CD4-positive, alpha-beta T cell treated with Interleukin-10 for 1 hour (primary cell): ENCODE data around the gene NUTM1.
"Not testable (repeated sequence)": the region's sequence is repeated elsewhere in the genome, so short reads cannot be mapped to it uniquely, and the experiment has no call there.

Experiments used
- DNase-seq: peaks from one replicate; pipeline ENCODE4 v3.0.0-alpha.2; 2020

The NUTM1 gene

DNA sequence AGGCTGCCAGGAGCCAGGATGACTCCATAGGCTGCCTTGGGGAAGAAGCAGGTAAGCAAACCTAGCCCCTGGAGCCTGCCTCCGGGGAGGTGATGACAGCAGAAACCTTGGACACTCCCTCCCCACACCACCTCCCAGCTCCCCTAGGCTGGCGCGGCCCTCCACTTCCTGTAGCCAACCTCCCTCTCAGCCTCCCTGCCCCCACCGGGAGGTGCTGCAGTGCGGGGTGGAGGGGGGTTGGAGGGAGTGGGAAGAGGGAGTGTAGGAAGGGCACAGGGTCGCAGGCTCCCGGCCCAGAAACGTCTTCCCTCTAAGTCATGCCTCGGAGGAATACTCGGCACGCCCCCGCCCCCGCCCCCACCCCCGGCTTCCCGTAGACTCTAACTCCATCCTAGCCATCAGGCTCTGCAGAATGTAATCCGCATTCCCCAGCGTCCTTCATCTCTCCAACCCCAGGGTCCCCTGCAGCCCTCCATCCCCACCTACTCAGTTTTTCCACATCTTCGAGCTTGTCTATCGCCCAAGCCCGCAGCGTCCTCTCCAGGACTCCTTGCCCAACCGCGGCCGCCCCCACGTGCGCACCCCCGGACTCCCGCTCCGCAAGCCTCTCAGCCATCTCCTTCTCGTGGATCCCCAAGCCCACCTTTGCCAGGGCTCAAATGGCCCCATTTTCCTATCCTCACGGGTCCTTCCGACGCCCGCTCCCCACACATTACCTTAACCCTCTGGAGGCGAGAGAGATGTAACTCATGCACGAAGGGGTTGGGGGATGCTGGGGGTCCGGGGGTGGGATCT, 23.4 kb downstream of the NUTM1 start:
- DNase-seq: peak; percentile 47

DNA sequence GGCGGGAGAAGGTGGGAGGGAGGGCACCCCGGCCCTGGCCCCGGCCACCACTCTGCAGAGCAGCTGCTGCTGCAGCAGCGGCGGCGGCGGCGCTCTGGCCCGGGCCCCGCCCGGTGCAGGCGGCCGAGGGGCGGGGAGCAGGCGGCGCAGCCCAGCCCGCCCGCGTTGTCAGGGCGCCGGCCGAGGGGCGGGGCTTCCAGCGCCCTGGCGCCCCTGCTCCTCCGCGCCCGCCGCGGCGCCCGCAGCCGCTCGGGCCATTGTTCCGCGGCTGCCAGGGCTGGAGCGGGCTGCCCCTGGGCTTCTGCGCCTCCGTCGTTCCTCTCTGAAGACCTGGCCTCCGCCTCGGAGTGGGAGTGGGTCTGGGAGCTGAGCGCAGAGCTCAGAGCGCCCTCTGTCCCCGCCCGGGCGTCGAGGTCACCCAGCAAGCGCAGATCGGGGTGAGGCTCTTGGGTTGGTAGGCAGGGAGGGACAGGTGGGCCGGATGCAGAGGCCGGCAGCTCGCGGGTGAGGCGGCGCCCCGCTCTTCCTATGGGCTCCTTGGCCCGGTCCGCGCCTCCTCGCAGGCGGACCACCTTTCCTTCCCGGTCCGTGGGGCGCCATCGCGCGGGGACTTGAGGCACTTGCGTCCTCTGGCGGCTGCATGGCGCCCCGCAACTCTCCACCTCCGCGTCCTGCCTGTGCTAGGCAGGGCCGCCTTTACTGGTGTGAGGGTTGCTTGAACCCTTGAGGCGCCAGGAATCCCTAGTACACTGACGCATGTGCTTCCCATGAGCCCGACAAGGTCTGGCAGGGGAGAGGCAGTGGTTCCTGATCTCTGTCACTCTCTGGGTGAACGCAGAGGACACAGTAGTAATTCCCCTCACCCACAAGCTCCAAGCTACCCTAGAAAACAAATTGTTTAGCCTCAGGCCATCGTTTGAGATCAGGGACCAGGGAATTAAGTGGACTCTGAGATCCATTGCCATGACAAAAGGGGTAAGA, 24.3 kb downstream of the NUTM1 start, which contains the start of gene LPCAT4:
TSS of gene LPCAT4 (minus strand) at position 96 of the 981 bp plus-strand sequence. CDS start 96 bp downstream, outside the sequence.
- DNase-seq: peak; percentile 92

DNA sequence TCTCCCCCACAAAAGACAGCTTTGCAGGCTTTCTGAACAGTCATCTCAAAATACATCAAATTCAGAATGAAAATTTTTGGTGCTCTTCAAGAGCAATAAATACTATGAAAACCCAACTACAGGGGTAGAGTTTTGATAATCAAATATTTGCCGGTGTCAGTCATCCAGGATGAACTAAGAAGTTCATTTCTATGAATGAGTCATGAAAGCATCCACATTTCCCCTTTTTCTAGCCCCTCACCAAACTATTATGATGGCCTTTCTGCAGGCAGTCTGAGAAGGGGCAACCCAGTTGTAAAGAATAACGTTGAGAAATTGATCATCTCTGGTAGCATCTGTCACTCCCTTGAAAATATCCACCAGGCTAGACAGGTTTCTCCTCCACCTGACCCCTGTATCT, 27.0 kb downstream of the NUTM1 start:
- no peak for DNase-seq

DNA sequence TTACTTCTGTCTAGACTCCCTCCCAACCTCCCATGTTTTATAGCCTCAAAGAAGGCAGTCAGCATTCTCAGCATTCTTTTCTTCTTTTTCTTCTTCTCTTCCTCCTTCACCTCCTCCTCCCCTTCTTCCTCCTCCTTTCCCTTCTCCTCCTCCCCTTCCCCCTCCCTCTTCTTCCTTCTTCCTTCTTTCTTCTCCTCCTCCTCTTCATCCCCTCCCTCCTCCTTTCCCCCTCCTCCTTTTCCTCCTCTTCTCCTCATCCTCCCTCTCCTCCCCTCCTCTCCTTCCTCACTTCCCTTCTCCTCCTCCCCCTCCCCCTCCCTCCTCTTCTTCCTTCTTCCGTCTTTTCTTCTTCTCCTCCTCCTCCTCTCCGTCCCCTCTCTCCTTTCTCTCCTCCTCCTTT, 27.5 kb downstream of the NUTM1 start:
- DNase-seq: no peak

DNA sequence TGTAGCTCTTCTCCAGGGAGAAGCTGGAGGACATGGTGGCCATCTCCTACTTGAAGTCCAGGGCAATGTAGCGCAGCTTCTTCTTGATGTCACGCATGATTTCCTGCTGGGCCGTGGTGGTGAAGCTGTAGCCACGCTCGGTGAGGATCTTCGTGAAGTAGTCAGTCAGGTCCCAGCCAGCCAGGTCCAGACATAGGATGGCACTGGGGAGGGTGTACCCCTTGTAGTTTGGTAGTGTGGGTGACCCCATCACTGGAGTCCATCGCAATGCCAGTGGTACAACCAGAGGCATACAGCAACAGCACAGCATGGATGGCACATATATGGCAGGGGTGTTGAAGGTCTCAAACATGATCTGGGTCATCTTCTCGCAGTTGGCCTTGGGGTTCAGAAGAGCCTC, 30.8 kb downstream of the NUTM1 start:
- no peak for DNase-seq

DNA sequence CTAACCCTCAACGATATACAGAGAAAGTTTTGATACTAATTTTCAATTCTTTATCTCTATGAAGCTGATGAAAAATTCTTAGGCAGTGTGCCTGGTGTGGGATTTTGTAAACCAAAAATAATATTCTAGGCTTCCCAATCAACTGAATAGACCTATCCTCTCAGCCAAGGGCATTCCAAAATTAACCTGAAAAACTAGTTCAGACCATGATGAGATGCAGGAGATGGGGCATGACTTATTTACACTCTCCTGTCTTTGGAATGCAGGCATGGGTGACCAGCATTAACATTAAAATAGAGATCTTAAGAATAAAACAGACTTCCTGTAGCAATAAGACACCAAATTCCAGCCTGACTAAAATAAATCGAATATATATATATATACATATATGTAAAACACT, 31.7 kb downstream of the NUTM1 start:
- no peak for DNase-seq

DNA sequence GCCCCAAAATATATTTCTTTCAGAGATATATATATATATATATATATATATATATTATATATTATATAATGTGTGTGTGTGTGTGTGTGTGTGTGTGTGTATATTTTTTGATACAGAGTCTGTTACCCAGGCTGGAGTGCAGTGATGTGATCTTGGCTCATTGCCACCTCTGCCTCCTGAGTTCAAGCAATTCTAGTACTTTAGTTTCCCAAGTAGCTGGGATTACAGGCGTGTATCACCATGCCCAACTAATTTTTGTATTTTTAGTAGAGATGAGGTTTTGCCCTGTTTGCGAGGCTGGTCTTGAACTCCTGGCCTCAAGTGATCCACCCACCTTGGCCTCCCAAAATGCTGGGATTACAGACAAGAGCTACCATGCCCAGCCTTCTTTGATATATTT, 32.4 kb downstream of the NUTM1 start:
- not testable (repeated sequence) for DNase-seq

DNA sequence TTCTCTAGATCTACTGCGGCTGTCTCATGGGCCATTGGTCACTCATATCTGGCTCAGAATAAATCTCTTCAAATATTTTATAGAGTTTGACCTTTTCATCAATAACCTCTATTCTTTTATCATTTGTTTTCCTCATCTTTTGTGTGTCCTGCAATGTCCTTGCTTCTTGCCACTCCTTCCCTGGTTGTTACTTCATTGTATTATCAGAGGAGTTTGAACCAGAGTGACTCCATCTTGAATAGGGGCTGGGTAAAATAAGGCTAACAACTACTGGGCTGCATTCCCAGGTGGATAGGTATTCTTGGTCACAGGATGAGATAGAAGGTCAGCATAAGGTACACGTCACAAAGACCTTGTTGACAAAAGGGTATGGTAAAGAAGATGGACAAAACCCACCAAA, 33.7 kb downstream of the NUTM1 start:
- no peak for DNase-seq

DNA sequence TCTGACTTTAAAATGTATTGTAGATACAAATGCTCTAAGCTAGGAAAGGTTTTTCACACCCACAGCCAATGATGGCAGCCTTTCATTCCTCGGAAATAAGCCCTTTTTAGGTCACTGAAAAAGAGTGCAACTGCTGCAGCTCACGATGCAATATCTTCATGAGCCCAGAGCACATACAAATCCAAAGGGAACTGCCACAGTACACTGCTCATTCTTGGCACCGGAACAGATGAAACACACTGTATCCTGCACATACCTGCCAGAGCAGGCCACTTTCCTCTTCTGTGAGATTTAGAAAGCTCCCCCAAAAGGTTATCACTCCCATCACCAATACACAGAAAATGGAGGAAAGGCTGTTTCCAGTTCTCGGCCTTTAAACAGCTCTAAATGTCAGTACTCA, 37.4 kb downstream of the NUTM1 start:
- not testable (repeated sequence) for DNase-seq

DNA sequence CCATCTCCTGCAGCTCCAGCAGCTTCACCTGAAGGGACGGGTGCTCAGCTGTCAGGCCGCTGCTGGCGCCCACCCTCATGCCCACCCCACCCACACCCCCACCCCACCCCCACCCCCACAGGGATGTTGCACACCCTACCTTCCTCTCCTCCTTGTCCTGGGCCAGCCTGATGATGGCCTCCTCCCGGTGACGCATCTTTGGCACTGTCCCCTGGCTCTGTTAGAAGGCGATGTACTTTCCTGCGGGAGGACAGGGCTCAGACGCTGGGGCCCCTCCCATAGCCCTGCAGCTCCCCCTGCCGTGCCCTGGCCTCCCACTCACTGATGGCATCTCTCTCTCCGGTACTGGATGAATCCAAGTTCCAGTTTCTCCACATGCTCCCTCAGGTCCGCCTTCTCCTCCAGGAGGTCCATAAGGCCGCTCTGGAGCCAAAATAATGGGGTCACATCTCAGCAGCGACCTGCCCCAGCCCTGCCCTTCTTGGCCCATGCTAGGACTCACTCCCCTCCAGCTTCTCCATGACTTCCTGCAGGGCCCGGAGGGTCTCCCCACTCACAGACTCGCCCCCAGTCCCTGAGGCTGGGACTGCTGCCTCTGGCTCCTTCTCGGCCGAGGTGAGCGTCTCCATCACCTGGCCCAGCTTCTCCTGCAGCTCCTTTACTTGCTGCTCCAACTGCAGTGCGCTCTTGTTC, 38.9 kb downstream of the NUTM1 start:
- DNase-seq: not testable (repeated sequence)

DNA sequence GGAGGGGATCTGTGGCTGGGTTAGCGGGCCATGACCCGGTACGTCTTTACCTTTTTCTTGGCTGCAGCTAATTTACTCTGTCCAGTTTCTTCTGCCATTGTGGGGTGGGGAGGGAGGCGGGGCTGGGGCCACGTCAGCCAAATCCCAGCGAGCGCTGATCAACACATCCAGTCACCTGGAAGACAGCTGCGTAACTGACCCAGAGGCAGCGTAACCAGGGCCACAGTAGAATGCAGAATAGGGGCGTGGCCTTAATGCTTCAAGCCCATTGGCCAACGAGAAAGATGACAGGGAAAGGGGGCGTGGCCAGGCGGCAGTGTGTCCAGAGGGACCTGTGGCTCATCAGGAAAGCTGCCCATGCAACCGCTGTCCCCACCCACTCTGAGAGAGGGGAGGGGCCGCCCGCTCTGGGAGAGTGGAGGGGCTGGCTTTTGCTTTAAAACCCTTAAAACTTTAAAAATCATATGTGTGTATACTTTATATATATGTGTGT, 46.5 kb downstream of the NUTM1 start:
- DNase-seq: not testable (repeated sequence)

DNA sequence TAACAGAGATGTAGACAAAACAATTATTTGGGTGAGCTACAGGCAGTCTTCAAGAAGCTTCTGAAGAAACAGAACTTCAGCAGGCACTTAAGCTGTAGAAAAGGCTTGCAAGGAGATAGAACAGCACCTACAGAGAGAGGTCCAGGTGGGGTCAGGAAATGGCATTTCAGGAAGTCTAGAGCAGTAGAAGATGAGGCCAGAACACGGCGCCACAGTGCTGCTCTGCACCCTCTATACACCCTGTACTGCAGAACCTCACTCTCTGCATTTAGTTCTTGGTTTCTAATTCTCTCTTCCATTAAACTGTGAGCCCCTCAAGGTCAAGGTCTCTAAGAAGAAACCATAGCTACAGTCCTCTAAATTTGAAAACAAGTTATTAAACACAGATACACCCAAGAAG, 49.9 kb downstream of the NUTM1 start:
- DNase-seq: not testable (repeated sequence)

DNA sequence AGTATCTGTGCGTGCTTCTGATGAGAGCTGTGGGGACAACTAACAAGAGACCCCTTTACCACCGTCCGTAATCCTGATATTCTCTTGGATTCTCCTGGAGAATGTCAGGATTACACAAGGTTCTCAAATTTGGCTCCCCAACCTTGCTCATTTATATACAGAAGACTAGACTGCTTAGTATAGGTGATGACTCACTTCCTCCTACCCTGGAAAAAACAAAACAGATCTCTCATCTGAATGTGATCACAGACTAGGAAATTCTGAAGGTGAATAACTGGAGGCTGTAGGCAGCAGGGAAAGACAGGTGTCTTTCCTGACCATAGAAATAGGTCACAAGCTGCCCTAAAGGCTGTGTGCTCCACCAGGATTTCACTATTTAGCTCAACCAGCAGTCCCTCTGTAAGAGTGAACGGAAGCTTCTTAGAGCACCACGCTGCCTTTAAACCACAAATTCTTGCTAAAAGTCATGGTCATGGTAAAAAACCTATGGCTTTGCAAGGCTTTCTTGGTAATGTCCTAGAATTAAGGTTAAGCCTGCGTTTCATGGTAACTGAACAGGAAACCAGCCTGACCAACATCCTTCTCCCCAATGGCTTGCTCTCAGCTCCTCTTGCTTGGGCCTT, 54.6 kb downstream of the NUTM1 start:
- peak; percentile 7 for DNase-seq

DNA sequence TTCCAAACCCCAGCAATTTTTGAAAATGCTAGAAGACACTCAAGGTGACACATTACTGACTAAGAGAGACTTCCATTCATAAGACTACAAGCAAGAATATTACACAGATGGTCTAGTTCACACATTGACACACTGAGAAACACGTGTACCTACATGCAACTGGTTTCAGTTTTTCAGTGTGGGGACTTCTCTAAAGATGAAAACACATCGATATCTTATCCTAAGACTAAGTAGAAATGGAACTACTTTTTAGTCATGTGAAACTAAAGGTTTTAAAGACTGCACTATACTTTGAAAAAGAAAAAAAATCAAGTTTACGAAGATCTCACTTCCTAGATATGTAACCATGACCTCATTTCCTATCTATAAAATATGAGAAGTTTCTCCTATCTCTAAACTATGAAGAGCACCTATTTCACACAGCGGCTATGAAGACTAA, 60.1 kb downstream of the NUTM1 start:
- DNase-seq: not testable (repeated sequence)

DNA sequence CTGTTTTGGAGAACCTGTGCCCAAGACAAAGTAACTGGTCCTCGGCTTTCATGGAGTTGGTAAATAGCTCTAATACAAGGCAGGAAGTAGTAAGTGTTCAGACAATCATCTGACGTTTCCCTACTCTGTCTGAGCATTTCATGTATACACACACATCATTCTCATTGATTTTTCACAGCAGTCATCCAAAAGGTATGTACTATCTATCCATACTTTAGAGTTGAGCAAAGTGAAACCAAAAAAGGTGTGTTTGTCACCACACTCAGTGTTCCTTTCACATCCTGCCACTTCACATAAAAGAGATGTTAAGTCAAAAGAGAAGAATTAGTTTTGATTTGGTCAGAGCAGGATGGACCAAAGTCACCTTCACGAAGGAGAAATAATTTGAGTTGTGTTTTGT, 60.8 kb downstream of the NUTM1 start:
- DNase-seq: not testable (repeated sequence)
